ENCODE results near the gene DYNC2H1.

DNA sequence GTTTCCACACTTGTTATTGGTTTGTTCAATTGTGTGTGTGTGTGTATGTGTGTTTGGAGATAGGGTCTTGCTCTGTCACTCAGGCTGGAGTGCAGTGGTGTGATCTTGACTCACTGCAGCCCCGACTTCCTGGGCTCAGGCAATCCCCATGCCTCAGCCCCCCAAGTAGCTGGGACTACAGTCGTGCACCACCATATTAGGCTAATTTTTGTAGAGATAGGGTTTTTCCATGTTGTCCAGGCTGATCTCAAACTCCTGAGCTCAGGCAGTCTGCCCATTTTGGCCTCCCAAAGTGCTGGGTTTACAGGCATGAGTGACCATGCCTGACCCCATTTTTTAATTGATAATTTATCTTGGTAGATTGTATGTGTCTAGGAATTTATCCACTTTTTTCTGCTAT, 263.7 kb downstream of the DYNC2H1 start:
- TF ChIP-seq, protein P1, sequence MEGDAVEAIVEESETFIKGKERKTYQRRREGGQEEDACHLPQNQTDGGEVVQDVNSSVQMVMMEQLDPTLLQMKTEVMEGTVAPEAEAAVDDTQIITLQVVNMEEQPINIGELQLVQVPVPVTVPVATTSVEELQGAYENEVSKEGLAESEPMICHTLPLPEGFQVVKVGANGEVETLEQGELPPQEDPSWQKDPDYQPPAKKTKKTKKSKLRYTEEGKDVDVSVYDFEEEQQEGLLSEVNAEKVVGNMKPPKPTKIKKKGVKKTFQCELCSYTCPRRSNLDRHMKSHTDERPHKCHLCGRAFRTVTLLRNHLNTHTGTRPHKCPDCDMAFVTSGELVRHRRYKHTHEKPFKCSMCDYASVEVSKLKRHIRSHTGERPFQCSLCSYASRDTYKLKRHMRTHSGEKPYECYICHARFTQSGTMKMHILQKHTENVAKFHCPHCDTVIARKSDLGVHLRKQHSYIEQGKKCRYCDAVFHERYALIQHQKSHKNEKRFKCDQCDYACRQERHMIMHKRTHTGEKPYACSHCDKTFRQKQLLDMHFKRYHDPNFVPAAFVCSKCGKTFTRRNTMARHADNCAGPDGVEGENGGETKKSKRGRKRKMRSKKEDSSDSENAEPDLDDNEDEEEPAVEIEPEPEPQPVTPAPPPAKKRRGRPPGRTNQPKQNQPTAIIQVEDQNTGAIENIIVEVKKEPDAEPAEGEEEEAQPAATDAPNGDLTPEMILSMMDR (IDR thresholded peaks at IDR 0.05), result no peak
- TF ChIP-seq POLR2A (IDR thresholded peaks at IDR 0.05), result no peak

All from prostate gland (tissue), 2 donors.